ENCODE results near the gene DPPA5.

Gene DPPA5

DNA sequence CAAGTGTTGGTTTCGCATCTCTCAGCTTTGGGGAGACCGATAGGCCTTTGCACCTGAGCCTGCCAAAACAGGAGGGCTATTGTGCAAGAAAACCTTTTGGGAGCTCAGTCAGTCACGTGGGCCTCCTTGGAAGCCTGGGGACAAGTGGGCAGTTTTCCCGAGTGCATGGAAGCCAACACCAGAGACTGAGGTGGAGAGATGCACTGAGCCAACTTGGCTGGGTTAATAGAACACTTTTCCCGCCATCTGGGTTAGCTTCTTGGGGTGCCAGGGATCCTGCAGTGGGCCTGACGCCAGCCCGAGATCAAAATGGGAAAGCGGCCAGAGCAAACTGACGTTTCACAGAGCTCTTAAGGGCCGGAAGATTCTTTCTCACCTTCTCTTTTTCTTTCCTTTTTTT, 18.4 kb upstream of the DPPA5 start:
- TF ChIP-seq, protein P1, sequence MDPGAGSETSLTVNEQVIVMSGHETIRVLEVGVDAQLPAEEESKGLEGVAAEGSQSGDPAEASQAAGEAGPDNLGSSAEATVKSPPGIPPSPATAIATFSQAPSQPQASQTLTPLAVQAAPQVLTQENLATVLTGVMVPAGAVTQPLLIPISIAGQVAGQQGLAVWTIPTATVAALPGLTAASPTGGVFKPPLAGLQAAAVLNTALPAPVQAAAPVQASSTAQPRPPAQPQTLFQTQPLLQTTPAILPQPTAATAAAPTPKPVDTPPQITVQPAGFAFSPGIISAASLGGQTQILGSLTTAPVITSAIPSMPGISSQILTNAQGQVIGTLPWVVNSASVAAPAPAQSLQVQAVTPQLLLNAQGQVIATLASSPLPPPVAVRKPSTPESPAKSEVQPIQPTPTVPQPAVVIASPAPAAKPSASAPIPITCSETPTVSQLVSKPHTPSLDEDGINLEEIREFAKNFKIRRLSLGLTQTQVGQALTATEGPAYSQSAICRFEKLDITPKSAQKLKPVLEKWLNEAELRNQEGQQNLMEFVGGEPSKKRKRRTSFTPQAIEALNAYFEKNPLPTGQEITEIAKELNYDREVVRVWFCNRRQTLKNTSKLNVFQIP (CRISPR knock-in tag; IDR thresholded peaks at IDR 0.05; ENCODE audit: borderline replicate concordance, low read depth), result no peak
- TF ChIP-seq ZNF70 (CRISPR knock-in tag; IDR thresholded peaks at IDR 0.05), result no peak
- TF ChIP-seq ISL1 (CRISPR knock-in tag; IDR thresholded peaks at IDR 0.05), result no peak
- TF ChIP-seq ZFP30 (CRISPR knock-in tag; IDR thresholded peaks at IDR 0.05), result no peak
- no peak for ATAC-seq

DNA sequence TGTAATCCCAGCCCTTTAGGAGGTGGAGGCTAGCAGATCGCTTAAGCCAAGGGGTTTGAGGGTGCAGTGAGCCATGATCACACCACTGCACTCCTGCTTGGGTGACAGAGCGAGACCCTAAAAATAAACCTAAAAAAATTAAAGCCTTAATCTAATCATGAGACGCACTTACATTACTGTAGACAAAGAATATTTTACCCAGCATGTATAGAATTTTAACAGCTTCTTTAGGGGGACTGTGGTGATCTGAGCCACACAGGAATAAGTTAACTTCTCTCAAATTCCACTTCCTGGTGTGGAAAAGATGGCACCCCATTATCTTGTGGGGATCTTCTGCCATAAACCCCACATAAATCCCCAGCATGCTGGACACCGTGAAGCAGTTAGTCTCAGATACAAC, 17.9 kb upstream of the DPPA5 start:
- TF ChIP-seq ZFP3 (CRISPR knock-in tag; IDR thresholded peaks at IDR 0.05), result no peak
- no peak for TF ChIP-seq OSR1 (CRISPR knock-in tag; IDR thresholded peaks at IDR 0.05)
- TF ChIP-seq, protein P2, sequence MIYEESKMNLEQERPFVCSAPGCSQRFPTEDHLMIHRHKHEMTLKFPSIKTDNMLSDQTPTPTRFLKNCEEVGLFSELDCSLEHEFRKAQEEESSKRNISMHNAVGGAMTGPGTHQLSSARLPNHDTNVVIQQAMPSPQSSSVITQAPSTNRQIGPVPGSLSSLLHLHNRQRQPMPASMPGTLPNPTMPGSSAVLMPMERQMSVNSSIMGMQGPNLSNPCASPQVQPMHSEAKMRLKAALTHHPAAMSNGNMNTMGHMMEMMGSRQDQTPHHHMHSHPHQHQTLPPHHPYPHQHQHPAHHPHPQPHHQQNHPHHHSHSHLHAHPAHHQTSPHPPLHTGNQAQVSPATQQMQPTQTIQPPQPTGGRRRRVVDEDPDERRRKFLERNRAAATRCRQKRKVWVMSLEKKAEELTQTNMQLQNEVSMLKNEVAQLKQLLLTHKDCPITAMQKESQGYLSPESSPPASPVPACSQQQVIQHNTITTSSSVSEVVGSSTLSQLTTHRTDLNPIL (CRISPR knock-in tag; IDR thresholded peaks at IDR 0.05; ENCODE audit: low read depth), result no peak
- TF ChIP-seq RARB (CRISPR knock-in tag; IDR thresholded peaks at IDR 0.05), result no peak
- TF ChIP-seq, protein P3, sequence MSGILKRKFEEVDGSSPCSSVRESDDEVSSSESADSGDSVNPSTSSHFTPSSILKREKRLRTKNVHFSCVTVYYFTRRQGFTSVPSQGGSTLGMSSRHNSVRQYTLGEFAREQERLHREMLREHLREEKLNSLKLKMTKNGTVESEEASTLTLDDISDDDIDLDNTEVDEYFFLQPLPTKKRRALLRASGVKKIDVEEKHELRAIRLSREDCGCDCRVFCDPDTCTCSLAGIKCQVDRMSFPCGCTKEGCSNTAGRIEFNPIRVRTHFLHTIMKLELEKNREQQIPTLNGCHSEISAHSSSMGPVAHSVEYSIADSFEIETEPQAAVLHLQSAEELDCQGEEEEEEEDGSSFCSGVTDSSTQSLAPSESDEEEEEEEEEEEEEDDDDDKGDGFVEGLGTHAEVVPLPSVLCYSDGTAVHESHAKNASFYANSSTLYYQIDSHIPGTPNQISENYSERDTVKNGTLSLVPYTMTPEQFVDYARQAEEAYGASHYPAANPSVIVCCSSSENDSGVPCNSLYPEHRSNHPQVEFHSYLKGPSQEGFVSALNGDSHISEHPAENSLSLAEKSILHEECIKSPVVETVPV (CRISPR knock-in tag; IDR thresholded peaks at IDR 0.05), result no peak
- no peak for ATAC-seq

DNA sequence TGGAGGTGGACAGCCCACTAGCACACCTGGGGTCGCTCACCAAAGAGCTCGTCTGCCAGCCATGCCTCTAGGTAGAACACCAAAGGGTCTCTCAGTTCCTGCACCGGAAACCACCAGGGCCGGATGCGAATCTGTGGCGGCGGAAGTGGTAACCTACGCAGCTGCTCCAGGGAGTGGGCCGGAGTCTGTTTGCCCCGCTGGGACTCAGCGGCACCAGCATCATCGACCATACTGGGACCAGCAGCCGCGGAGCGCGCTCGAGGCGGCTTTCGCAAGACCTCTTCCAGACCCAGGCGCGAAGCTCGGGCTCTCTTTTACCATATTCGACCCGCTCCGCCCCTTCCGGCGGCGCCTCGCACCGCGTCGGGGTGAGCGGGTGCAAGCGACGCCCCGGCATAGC, 15.5 kb upstream of the DPPA5 start, which contains the start of gene OOEP:
TSS of gene OOEP (minus strand) at position 335 of the 400 bp plus-strand sequence. CDS start at position 230, 105 bp downstream.
- ATAC-seq, result no peak
- no peak for TF ChIP-seq ZNF70 (CRISPR knock-in tag; IDR thresholded peaks at IDR 0.05)
- no peak for TF ChIP-seq OSR1 (CRISPR knock-in tag; IDR thresholded peaks at IDR 0.05)
- no peak for TF ChIP-seq ARNTL (CRISPR knock-in tag; IDR thresholded peaks at IDR 0.05; ENCODE audit: borderline replicate concordance, low read depth)
- TF ChIP-seq ZFP30 (CRISPR knock-in tag; IDR thresholded peaks at IDR 0.05), result no peak
- TF ChIP-seq, protein P2 (CRISPR knock-in tag; IDR thresholded peaks at IDR 0.05; ENCODE audit: low read depth), result no peak
- no peak for TF ChIP-seq SNAI2 (CRISPR knock-in tag; IDR thresholded peaks at IDR 0.05)
- TF ChIP-seq GLIS3 (CRISPR knock-in tag; IDR thresholded peaks at IDR 0.05), result no peak
- TF ChIP-seq, protein P4, sequence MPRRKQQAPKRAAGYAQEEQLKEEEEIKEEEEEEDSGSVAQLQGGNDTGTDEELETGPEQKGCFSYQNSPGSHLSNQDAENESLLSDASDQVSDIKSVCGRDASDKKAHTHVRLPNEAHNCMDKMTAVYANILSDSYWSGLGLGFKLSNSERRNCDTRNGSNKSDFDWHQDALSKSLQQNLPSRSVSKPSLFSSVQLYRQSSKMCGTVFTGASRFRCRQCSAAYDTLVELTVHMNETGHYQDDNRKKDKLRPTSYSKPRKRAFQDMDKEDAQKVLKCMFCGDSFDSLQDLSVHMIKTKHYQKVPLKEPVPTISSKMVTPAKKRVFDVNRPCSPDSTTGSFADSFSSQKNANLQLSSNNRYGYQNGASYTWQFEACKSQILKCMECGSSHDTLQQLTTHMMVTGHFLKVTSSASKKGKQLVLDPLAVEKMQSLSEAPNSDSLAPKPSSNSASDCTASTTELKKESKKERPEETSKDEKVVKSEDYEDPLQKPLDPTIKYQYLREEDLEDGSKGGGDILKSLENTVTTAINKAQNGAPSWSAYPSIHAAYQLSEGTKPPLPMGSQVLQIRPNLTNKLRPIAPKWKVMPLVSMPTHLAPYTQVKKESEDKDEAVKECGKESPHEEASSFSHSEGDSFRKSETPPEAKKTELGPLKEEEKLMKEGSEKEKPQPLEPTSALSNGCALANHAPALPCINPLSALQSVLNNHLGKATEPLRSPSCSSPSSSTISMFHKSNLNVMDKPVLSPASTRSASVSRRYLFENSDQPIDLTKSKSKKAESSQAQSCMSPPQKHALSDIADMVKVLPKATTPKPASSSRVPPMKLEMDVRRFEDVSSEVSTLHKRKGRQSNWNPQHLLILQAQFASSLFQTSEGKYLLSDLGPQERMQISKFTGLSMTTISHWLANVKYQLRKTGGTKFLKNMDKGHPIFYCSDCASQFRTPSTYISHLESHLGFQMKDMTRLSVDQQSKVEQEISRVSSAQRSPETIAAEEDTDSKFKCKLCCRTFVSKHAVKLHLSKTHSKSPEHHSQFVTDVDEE (CRISPR knock-in tag; IDR thresholded peaks at IDR 0.05), result no peak
- TF ChIP-seq, protein P5, sequence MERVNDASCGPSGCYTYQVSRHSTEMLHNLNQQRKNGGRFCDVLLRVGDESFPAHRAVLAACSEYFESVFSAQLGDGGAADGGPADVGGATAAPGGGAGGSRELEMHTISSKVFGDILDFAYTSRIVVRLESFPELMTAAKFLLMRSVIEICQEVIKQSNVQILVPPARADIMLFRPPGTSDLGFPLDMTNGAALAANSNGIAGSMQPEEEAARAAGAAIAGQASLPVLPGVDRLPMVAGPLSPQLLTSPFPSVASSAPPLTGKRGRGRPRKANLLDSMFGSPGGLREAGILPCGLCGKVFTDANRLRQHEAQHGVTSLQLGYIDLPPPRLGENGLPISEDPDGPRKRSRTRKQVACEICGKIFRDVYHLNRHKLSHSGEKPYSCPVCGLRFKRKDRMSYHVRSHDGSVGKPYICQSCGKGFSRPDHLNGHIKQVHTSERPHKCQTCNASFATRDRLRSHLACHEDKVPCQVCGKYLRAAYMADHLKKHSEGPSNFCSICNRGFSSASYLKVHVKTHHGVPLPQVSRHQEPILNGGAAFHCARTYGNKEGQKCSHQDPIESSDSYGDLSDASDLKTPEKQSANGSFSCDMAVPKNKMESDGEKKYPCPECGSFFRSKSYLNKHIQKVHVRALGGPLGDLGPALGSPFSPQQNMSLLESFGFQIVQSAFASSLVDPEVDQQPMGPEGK (CRISPR knock-in tag; IDR thresholded peaks at IDR 0.05; ENCODE audit: borderline replicate concordance), result no peak

DNA sequence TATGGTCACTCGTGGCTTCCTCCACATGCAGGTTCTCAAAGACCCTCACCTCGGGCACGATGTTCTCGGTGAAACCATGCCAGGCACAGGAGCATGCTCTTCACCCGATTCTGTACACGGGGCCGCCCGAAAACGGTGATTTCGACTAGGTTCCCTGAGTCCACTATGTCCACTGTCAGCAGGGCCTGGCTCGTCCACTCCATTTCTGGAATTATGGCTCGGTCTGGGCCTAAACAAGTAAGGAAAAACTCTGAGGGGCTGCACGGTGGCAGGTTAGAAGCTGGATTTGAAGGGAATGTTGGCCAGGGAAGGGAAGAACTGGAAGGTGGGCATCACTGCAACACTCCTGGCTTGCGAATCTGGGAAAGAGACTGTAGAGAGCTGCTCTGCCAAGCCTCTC, 15.1 kb upstream of the DPPA5 start:
- ATAC-seq, result no peak
- TF ChIP-seq ISL1 (CRISPR knock-in tag; IDR thresholded peaks at IDR 0.05) (no peak), CSDC2 (CRISPR knock-in tag; IDR thresholded peaks at IDR 0.05) (no peak), ZFP30 (CRISPR knock-in tag; IDR thresholded peaks at IDR 0.05) (no peak), TOX (CRISPR knock-in tag; IDR thresholded peaks at IDR 0.05; ENCODE audit: borderline replicate concordance) (no peak), SNAI2 (CRISPR knock-in tag; IDR thresholded peaks at IDR 0.05) (no peak), ZC3H10 (CRISPR knock-in tag; IDR thresholded peaks at IDR 0.05) (no peak), PPARA (CRISPR knock-in tag; IDR thresholded peaks at IDR 0.05; ENCODE audit: borderline replicate concordance) (no peak)
- TF ChIP-seq, protein P3 (CRISPR knock-in tag; IDR thresholded peaks at IDR 0.05), result no peak
- TF ChIP-seq, protein P5 (CRISPR knock-in tag; IDR thresholded peaks at IDR 0.05; ENCODE audit: borderline replicate concordance), result no peak
